Muscle layer of duodenum (tissue), 2 donors: ENCODE results near the gene TBC1D2B.

Experiments
- H3K27ac ChIP-seq: one replicate; pipeline ENCODE4 v1.7.0; 2013; ENCODE audit warnings: mild to moderate bottlenecking, low read length
- H3K27me3 ChIP-seq: one replicate; pipeline ENCODE4 v1.7.0; 2013; ENCODE audit warnings: low read depth, mild to moderate bottlenecking, control low read depth, low read length
- H3K36me3 ChIP-seq, 2 donors: one replicate each; pipeline ENCODE4 v1.7.0; 2013; ENCODE audit warnings: low read length in 2 of 2, control low read depth in 1 of 2, mild to moderate bottlenecking in 1 of 2; ENCODE audit not compliant: insufficient read depth in 2 of 2, control insufficient read depth in 1 of 2
- H3K4me1 ChIP-seq, 2 donors: one replicate each; pipeline ENCODE4 v1.7.0; 2013; ENCODE audit warnings: low read length in 2 of 2, mild to moderate bottlenecking in 2 of 2, control low read depth in 1 of 2, moderate library complexity in 1 of 2; ENCODE audit not compliant: insufficient read depth in 2 of 2, control insufficient read depth in 1 of 2
- H3K4me3 ChIP-seq, 2 donors: one replicate each; pipeline ENCODE4 v1.7.0; 2013; ENCODE audit warnings: low read length in 2 of 2, low read depth in 1 of 2, mild to moderate bottlenecking in 1 of 2
- H3K9me3 ChIP-seq, 2 donors: one replicate each; pipeline ENCODE4 v1.7.0; 2013; ENCODE audit warnings: low read length in 2 of 2, control low read depth in 1 of 2, mild to moderate bottlenecking in 1 of 2; ENCODE audit not compliant: control insufficient read depth in 1 of 2
- donor health status: healthy.

The TBC1D2B gene

GRCh38 chr15:78050441-78050809, 27.1 kb downstream of the TBC1D2B start:
- Histone ChIP-seq H3K27me3 (no peaks in the 10 kb centered on the region), H3K27ac (peak overlapping the region; percentile 37), H3K36me3 (peaks cover 0 to 22% of the 10 kb centered on the region in 2 donors), H3K9me3 (no peaks in the 10 kb centered on the region), H3K4me3 (no peak overlapping the region), H3K4me1 (peaks cover 52 to 60% of the 10 kb centered on the region in 2 donors)

GRCh38 chr15:78049691-78050440, 27.6 kb downstream of the TBC1D2B start:
- Histone ChIP-seq H3K4me1 (peaks cover 48 to 58% of the 10 kb centered on the region in 2 donors), H3K4me3 (no peak overlapping the region), H3K27ac (peak overlapping the region; percentile 52)

GRCh38 chr15:78048628-78048920, 28.9 kb downstream of the TBC1D2B start:
- peaks cover 0 to 22% of the 10 kb centered on the region in 2 donors for H3K36me3 ChIP-seq
- H3K27ac ChIP-seq = peak overlapping the region; percentile 52
- H3K4me3 ChIP-seq = no peak overlapping the region

More at GRCh38 chr15:78049691-78050440, 27.6 kb downstream of the TBC1D2B start:
- Histone ChIP-seq H3K36me3 (peaks cover 0 to 22% of the 10 kb centered on the region in 2 donors), H3K9me3 (no peaks in the 10 kb centered on the region), H3K27me3 (no peaks in the 10 kb centered on the region)

GRCh38 chr15:78047761-78048627, 29.5 kb downstream of the TBC1D2B start:
- Histone ChIP-seq H3K4me3 (no peak overlapping the region), H3K27ac (peak overlapping the region; percentile 52), H3K9me3 (no peaks in the 10 kb centered on the region), H3K36me3 (peaks cover 0 to 18% of the 10 kb centered on the region in 2 donors), H3K27me3 (no peaks in the 10 kb centered on the region), H3K4me1 (peaks cover 55 to 63% of the 10 kb centered on the region in 2 donors)

More at GRCh38 chr15:78048628-78048920, 28.9 kb downstream of the TBC1D2B start:
- peaks cover 55 to 63% of the 10 kb centered on the region in 2 donors for H3K4me1 ChIP-seq
- no peaks in the 10 kb centered on the region for H3K27me3 ChIP-seq
- no peaks in the 10 kb centered on the region for H3K9me3 ChIP-seq

GRCh38 chr15:78046796-78047341, 30.6 kb downstream of the TBC1D2B start:
- H3K4me1 ChIP-seq = peaks cover 50 to 55% of the 10 kb centered on the region in 2 donors
- H3K27ac ChIP-seq = peak overlapping the region; percentile 52

GRCh38 chr15:78045189-78045588, 32.3 kb downstream of the TBC1D2B start:
- no peaks in the 10 kb centered on the region for H3K27me3 ChIP-seq
- no peak overlapping the region for H3K4me3 ChIP-seq
- peaks cover 0 to 23% of the 10 kb centered on the region in 2 donors for H3K36me3 ChIP-seq
- no peak overlapping the region for H3K27ac ChIP-seq
- no peaks in the 10 kb centered on the region for H3K9me3 ChIP-seq
- H3K4me1 ChIP-seq = peaks cover 36 to 43% of the 10 kb centered on the region in 2 donors

More at GRCh38 chr15:78046796-78047341, 30.6 kb downstream of the TBC1D2B start:
- H3K36me3 ChIP-seq = peaks cover 0 to 20% of the 10 kb centered on the region in 2 donors
- H3K4me3 ChIP-seq = no peak overlapping the region
- no peaks in the 10 kb centered on the region for H3K27me3 ChIP-seq
- H3K9me3 ChIP-seq = no peaks in the 10 kb centered on the region

GRCh38 chr15:78044407-78045155, 32.9 kb downstream of the TBC1D2B start:
- Histone ChIP-seq H3K4me1 (peaks cover 30 to 37% of the 10 kb centered on the region in 2 donors), H3K27ac (peak overlapping the region; percentile 49), H3K36me3 (peaks cover 0 to 28% of the 10 kb centered on the region in 2 donors), H3K27me3 (no peaks in the 10 kb centered on the region), H3K4me3 (no peak overlapping the region), H3K9me3 (no peaks in the 10 kb centered on the region)

- H3K27me3 ChIP-seq = no peaks in the 10 kb centered on the region
- peaks cover 0 to 29% of the 10 kb centered on the region in 2 donors for H3K36me3 ChIP-seq
- peaks cover 6 to 12% of the 10 kb centered on the region in 2 donors for H3K4me1 ChIP-seq
- H3K27ac ChIP-seq = no peak overlapping the region
- H3K9me3 ChIP-seq = no peaks in the 10 kb centered on the region
- H3K4me3 ChIP-seq = no peak overlapping the region
These were observed 35.6 kb downstream of the TBC1D2B start for GRCh38 chr15:78041946-78042345.

GRCh38 chr15:78040653-78041244, 36.8 kb downstream of the TBC1D2B start:
- Histone ChIP-seq H3K27ac (no peak overlapping the region), H3K27me3 (no peaks in the 10 kb centered on the region), H3K4me1 (peaks cover 9 to 11% of the 10 kb centered on the region in 2 donors)

GRCh38 chr15:78038585-78039247, 38.8 kb downstream of the TBC1D2B start:
- H3K27me3 ChIP-seq = no peaks in the 10 kb centered on the region

More at GRCh38 chr15:78040653-78041244, 36.8 kb downstream of the TBC1D2B start:
- Histone ChIP-seq H3K4me3 (no peak overlapping the region), H3K9me3 (no peaks in the 10 kb centered on the region), H3K36me3 (peaks cover 0 to 29% of the 10 kb centered on the region in 2 donors)

More at GRCh38 chr15:78038585-78039247, 38.8 kb downstream of the TBC1D2B start:
- Histone ChIP-seq H3K4me3 (no peak overlapping the region), H3K4me1 (peaks cover 18 to 21% of the 10 kb centered on the region in 2 donors), H3K27ac (no peak overlapping the region), H3K36me3 (peaks cover 0 to 23% of the 10 kb centered on the region in 2 donors), H3K9me3 (no peaks in the 10 kb centered on the region)
